Activated naive CD8-positive, alpha-beta T cell treated with anti-CD3 and anti-CD28 coated beads, Interleukin-2, amount 50 U/mL, for 16 hours (primary cell): ENCODE results near the gene CCAR1.
"Not testable (repeated sequence)": the region's sequence is repeated elsewhere in the genome, so short reads cannot be mapped to it uniquely, and the experiment has no call there.

Experiments
- DNase-seq: peaks from one replicate; pipeline ENCODE4 v3.0.0-alpha.2; 2020; ENCODE audit warnings: low read depth, low spot score

The CCAR1 gene, protein sequence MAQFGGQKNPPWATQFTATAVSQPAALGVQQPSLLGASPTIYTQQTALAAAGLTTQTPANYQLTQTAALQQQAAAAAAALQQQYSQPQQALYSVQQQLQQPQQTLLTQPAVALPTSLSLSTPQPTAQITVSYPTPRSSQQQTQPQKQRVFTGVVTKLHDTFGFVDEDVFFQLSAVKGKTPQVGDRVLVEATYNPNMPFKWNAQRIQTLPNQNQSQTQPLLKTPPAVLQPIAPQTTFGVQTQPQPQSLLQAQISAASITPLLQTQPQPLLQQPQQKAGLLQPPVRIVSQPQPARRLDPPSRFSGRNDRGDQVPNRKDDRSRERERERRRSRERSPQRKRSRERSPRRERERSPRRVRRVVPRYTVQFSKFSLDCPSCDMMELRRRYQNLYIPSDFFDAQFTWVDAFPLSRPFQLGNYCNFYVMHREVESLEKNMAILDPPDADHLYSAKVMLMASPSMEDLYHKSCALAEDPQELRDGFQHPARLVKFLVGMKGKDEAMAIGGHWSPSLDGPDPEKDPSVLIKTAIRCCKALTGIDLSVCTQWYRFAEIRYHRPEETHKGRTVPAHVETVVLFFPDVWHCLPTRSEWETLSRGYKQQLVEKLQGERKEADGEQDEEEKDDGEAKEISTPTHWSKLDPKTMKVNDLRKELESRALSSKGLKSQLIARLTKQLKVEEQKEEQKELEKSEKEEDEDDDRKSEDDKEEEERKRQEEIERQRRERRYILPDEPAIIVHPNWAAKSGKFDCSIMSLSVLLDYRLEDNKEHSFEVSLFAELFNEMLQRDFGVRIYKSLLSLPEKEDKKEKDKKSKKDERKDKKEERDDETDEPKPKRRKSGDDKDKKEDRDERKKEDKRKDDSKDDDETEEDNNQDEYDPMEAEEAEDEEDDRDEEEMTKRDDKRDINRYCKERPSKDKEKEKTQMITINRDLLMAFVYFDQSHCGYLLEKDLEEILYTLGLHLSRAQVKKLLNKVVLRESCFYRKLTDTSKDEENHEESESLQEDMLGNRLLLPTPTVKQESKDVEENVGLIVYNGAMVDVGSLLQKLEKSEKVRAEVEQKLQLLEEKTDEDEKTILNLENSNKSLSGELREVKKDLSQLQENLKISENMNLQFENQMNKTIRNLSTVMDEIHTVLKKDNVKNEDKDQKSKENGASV

DNA sequence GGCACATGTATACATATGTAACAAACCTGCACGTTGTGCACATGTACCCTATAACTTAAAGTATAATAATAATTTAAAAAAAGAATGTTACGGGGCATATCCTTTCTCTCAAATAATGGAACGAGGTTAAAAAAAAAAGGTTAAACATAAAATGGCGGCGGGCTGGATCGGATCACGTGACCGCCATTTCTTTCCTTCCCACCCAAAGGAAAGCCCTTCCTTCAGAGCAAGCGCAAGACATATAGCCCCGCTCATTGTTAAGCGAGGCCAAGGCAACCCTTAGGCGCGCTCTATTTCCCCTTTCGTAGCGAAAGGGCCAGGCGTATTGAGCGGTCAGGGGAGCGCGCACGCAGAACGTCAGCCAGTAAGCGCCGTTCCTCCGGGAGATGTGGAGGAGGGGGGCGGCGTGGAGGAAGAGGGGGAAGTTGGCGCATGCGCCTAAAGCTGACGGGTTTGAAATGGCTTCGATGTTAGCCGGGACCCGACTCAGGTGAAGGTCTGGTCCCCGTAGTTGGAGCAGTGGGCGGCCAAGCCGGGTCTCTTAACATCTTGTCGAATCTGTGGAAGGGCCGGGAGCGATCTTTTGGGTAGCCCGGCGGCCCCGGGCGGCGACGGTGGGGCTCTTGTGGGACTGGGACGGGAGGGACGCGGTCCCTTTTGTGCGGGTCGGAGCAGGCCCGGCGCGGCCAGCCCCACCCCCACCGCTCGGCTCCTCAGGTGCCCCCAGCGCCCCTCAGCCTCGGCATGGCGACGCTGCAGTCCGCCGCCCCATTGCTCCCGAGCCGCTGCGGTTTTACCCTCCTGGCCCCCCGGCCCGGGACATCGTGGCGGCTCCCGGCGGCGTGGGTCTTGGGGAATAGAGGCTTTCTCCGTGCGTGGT, at the start of gene CCAR1:
Gene CCAR1, plus strand, starts transcription at position 447 of the 880 bp plus-strand sequence. CDS start 1,266 bp downstream, outside the sequence.
- DNase-seq = peak; percentile 95

DNA sequence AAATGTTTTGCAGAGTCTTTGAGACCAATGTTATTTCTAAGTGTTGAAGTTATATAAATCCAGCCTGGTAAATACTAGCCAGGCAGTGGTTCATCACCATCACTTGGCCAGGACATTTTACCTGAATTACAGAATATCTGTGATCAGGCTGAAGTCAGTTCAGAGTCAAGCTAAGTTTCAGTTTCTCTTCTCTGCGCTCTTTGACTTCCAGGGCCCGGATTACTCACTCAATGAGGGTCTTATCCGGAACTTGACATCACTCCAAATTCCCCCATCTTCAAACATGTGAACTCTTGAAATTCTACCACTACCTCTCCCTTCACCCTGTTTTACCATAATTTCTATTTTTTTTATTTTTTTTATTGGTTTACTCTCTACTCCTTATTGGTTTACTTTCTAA, 36.6 kb upstream of the CCAR1 start:
- DNase-seq = no peak

DNA sequence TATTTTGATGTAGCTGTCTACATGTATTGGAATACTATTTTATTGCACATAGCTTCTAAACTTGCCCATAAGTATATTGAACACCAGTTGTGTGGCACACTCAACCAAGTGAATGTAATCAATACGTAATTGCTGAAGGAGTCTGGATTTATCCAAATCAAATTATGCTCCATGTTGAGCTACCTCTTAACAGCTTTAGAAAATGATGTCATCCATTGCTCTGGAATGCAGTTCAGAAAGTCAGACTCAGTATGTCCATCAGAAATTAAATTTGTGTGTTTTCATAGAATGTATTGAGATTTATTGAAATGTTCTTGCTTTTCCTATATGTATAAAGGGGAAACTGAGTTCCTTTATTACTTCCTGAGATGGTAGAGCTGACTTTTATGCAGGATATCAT, 25.0 kb upstream of the CCAR1 start:
- DNase-seq = no peak

DNA sequence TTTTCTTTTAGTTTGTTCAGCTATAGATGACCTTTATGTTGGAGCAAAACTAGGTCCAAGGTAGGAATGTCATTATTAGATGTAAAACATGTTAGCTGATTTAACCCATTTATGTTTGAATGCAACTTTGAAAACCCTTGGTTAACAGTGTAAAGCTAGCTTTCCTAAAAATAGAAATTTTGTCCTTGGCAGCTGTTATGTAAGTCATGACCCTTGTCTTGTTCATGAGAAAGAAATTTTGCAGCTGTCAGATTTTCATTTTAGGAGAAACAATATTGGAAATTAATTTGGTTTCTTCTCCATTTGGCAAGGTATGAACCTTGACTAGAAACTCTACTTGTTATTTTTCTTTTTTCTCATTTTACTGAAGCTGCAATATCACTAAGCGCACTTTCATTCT, 23.9 kb upstream of the CCAR1 start:
- no peak for DNase-seq

DNA sequence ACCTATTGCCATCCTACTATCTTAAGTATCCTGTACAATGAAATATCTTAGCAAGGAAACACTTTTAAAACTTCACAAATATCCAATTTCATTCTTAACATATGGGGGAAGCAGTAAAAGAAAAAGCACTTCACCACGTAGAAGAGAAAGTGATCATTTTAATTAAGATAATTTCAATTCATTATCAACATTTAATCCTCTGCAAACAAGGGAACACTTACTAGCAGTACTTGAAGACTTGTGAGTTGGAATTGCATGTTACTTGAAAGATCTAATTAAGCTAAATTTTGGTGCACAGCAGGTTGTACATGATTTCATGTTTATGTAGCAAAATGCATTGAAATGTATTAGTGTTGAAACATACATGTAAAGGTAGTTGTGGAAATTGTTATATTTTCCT, 20.8 kb upstream of the CCAR1 start:
- no peak for DNase-seq

DNA sequence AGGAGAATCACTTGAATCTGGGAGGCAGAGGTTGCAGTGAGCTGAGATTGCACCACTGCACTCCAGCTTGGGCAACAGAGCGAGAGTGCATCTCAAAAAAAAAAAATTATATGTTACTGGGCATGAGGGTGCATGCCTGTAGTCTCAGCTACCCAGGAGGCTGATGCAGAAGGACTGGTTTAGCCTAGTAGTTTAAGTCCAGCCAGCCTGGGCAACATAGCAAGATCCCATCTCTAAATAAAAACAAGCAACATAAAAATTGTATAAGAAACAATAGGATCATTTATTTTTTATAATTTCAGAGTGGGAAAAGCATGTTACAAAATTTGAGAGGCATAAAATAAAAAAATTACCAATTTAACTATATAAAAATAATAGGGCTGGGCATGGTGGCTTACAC, 15.5 kb upstream of the CCAR1 start:
- no peak for DNase-seq

DNA sequence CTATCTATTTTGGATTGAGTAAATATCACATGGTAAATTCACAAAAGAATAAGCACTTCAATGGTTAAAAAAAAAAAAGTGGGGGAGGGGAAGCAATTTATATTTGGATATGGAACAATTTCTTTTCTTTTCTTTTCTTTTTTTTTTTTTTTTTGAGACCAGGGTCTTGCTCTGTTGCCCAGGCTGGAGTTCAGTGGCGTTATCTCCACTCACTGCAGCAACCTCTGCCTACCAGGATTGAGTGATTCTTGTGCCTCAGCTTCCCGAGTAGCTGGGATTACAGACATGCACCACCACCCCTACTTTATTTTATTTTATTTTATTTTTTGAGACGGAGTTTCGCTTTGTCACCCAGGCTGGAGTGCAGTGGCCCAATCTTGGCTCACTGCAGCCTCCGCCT, 12.1 kb upstream of the CCAR1 start:
- not testable (repeated sequence) for DNase-seq

DNA sequence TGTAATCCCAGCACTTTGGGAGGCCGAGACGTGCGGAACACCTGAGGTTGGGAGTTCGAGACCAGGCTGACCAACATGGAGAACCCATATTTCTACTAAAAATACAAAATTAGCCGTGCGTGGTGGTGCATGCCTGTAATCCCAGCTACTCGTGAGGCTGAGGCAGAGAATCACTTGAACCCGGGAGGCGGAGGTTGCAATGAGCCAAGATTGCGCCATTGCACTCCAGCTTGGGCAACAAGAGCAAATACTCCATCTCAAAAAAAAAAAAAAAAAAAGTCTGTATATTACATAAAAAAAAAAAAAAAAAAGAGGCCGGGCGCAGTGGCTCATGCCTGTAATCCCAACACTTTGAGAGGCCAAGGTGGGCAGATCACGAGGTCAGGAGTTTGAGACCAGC, 8.0 kb upstream of the CCAR1 start:
- DNase-seq = not testable (repeated sequence)

DNA sequence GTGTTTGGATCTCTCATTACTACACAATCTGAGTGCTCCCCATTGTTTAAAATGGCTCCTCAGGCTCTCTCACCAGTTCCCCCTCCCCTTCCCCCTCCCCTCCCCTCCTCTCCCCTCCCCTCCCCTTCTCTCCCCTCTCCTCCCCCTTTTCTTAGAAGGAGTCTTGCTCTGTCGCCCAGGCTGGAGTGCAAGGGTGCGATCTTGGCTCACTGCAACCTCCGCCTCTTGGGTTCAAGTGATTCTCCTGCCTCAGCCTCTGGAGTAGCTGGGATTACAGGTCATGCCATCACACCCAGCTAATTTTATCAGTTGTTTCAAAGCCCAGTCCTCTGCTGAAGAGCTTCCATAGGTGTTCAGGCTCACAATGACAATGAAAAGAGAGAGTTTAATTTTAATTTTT, 3.6 kb upstream of the CCAR1 start:
- DNase-seq = no peak

DNA sequence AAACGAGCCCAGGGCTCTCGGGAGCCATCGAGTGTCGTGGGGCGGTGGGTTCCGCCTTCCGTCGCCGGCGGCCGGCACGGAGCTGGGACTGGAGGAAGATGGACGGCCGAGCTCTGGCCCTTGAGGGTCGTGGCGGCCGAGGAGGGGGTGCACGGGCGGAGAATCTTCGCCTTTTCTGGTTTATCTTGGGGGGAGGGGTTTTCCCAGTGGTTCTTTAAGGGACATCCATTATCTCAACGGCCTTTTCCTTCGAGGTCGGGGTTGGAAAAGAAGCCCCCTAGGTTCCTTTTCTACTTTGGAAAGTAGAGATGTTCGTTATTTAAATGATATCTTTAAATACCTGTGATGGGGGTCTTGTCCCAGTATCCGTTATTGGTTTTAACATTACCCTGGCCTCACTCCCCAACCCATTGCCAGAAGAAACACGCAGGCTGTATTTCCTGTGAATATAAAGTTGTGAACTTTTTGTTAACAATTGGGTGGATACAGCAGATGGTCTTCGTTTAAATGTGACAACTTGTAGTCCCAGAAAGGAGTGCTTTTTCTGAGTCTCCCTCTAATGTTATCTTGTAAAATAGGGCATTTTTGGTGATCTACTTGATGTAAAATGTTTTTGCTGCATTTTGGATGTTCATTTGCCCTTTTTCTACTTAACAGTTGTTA, 765 bp downstream of the CCAR1 start:
- no peak for DNase-seq

DNA sequence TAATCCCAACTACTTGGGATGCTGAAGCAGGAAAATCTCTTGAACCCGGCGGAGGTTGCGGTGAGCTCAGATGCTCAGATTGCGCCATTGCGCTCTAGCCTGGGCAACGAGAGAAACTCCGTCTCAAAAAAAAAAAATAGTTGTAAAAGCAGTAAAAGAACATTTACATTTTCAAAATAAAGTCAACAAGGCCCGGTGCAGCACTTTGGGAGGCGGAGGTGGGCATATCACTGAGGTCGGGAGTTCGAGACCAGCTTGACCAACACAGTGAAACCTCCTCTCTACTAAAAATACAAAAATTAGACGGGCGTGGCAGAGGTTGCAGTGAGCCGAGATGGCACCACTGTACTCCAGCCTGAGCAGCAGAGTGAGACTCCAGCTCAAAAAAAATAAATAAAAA, 4.0 kb downstream of the CCAR1 start:
- DNase-seq = no peak

DNA sequence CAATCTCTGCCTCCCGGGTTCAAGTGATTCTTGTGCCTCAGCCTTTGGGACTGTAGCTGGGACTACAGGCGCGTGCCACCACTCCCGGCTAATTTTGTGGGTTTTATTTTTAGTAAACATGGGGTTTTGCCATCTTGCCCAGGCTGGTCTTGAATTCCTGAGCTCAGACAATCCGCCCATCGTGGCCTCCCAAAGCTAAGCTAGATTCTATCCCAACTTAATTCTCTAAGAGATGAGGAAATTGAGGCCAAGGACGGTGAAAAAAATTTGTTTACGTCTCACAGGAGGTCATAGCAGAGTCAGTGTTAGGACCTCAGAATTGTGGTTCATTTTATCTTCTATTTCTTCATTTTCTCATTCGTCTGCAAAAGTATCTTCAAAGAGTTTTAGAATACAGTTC, 6.1 kb downstream of the CCAR1 start:
- DNase-seq = no peak

DNA sequence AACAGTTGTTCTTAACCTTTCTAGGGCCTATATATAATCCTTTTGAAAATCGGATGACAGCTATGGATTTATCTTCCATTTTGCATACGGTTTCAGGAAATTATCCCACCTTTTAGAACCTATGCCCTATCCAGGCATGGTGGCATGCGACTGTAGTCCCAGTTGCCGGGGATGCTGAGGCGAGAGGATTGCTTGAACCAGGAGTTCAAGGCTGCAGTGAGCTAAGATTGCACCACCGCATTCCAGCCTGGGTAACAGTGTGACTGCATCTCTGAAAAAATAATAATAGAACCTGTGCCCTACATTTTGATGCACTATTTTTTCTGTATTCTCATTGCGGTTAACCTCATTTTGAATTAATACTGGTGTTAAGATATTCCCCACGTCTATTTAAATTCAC, 11.6 kb downstream of the CCAR1 start:
- no peak for DNase-seq

DNA sequence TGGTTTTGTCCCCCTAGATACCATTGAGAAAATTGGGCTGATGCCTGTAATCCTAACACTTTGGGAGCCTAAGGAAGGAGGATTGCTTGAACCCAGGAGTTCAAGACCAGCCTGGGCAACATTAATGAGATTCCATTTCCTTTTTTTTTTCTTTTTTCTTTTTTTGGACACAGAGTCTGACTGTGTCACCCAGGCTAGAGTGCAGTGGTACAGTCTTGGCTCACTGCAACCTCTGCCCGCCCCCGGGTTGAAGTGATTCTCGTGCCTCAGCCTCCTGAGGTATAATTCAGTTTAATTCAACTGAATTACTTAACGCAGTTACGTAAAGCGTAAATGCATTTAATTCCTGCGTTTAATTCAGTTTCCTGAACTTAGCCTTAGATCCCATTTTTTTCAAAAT, 13.3 kb downstream of the CCAR1 start:
- no peak for DNase-seq

DNA sequence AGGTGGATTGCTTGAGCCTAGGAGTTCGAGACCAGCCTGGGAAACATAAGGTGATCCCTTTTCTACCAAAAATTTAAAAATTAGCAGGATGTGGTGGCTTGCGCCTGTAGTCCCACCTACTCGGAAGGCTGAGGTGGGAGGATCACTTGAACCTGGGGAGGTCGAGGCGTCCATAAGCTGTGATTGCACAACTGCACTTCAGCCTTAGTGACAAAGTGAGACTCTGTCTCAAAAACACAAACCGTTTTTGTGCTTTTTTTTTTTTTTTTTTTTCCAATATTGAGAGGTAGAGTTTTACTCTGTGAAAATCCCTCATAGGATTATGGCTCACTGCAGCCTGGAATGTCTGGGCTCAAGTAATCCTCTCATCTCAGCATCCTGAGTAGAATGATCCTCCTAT, 14.1 kb downstream of the CCAR1 start:
- no peak for DNase-seq

DNA sequence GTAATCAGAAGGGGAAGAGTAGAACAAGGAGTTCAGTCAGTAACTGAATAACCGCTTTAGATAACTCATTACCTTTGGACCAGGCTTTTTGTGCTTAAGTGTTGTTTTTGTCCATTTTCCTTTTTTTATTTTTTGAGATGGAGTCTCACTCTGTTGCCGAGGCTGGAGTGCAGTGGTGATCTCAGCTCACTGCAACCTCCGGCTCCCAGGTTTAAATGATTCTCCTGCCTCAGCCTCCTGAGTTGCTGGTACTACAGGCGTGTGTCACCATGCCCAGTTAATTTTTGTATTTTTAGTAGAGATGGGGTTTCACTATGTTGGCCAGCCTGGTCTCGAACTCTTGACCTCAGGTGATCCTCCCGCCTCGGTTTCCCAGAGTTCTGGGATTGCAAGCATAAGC, 14.7 kb downstream of the CCAR1 start:
- not testable (repeated sequence) for DNase-seq

DNA sequence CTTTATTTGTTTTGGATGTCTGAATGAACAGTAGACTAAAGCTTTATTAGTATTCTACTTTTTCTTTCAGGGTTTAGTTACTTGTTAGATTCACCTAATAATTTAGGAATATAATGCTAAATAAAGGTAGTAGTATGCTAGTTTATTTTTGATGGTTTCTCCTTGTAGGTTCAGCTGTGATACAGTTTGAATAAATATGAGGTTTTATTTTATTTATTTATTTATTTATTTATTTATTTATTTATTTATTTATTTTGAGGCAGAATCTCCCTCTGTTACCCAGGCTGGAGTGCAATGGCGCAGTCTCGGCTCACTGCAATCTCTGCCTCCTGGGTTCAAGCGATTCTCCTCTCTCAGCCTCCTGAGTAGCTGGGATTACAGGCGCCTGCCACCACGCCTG, 19.6 kb downstream of the CCAR1 start:
- not testable (repeated sequence) for DNase-seq

DNA sequence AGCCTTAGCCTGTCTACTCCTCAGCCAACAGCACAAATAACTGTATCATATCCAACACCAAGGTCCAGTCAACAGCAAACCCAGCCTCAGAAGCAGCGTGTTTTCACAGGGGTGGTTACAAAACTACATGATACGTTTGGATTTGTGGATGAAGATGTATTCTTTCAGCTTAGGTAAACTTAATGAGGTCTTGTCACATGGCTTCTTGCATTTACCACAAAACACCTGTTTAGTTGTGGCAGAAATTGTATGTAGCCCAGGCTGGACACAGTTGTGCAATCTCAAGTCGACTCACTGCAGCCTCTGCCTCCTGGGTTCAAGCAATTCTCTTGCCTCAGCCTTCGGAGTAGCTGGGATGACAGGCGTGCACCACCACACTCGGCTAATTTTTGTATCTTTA, 21.4 kb downstream of the CCAR1 start:
- DNase-seq = no peak

DNA sequence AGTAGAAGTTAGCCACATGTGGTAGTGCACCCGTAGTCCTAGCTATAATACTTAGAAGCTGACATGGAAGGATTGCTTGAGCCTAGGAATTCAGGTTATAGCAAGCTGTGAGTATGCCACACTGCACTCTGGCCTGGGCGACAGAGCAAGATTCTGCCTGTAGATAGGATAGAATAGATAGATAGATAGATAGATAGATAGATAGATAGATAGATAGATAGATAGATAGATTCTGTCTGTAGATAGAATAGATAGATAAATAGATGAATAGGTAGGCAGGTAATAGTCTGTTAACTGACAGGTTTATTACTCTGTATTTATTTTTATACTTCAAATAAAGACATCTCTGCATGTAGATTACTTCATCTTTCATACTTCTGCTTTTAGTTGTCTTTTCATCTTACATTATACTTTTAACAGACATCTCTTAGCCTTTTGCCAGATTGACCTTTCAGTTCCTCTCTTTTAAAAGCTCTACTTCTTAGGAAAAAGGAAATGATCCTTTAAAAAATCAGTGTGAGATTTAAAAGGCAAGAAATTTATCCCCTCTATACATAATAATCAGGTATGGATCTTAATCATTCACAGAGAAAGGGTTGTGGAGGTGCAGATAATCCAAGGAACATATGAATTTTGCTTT, 31.8 kb downstream of the CCAR1 start:
- DNase-seq = no peak

DNA sequence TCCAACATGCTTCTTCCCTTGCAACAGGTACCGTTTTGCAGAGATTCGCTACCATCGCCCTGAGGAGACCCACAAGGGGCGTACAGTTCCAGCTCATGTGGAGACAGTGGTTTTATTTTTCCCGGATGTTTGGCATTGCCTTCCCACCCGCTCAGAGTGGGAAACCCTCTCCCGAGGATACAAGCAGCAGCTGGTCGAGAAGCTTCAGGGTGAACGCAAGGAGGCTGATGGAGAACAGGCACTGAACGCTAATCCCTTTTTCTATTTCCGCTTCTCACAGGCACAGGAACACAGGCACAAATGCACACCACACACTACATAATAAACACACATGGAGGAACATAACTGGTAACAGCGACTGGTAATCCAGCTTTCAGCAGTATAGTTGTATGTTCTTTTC, 35.2 kb downstream of the CCAR1 start:
- no peak for DNase-seq
